Mucosa of descending colon (tissue), 3 donors: ENCODE data around the gene ATP1A3. TPM values are rescaled to one million over a fixed set of nuclear protein-coding genes. Genes with fewer than 3 reads are reported as not detected.

Experiments
- ATAC-seq: fragments of 200-7000 bp; cut with Tn5 transposase; one replicate; pipeline ENCODE4 v1.9.1; 2020; ENCODE audit warnings: mild to moderate bottlenecking, moderate library complexity
- DNase-seq, 3 donors: peaks; one replicate each; pipeline ENCODE4 v3.0.0-alpha.2; 2020
- H3K36me3 ChIP-seq: fragments of 200-600 bp; one replicate; pipeline ENCODE4 v1.8.0; 2021; ENCODE audit warnings: low read depth, mild to moderate bottlenecking
- H3K4me1 ChIP-seq: fragments of 200-600 bp; one replicate; pipeline ENCODE4 v1.8.0; 2021; ENCODE audit warnings: low read depth, mild to moderate bottlenecking
- H3K4me3 ChIP-seq: fragments of 200-600 bp; one replicate; pipeline ENCODE4 v1.8.0; 2021; ENCODE audit warnings: mild to moderate bottlenecking
- H3K9me3 ChIP-seq: fragments of 200-600 bp; one replicate; pipeline ENCODE4 v1.8.0; 2021; ENCODE audit warnings: mild to moderate bottlenecking
- CTCF ChIP-seq: fragments of 200-600 bp; IDR thresholded peaks from one replicate; pipeline ENCODE4 v1.8.0; 2022; ENCODE audit warnings: antibody characterized with exemption, mild to moderate bottlenecking
- intact Hi-C, 2 donors: fragments of 100-400 bp; cut with DNase I in 1 of 2; cut with micrococcal nuclease in 1 of 2; formaldehyde crosslinking; loops; one replicate each; pipeline versions ENCODE4 v1.11.0 to v1.11.1; 2022; cut with DNase I, micrococcal nuclease
- total RNA-seq, 3 donors: library from RNA; stranded (reverse); fragmentation: NEBNext Ultra II Directional in 2 of 3; extraction: Animal tissue kit (Norgen Biotek cat#: 25700) in 2 of 3; gene quantifications; one replicate each; pipeline versions ENCODE4 v1.2.1 to v1.2.4, GENCODE V29; 2021 to 2023
- donor health status: DM: no; HTN: no; CAD: no; lungs with moderate emphysema.
- donor health status: DM: no; HTN: no; CAD: no.
- donor health status: DM: no; HTN: yes; CAD: no.

Gene ATP1A3
- total RNA-seq, 3 donors from 2014 or later: 8.3 TPM; not detected in 2

- DNase-seq: no peak
- no peaks in the 10 kb centered on the region for H3K36me3 ChIP-seq
- H3K4me1 ChIP-seq: no peaks in the 10 kb centered on the region
- intact Hi-C loops: no loop called here
- no peaks in the 10 kb centered on the region for H3K9me3 ChIP-seq
- no peak for TF ChIP-seq CTCF
- no peak for ATAC-seq
- no peak overlapping the region for H3K4me3 ChIP-seq
These were observed 73.0 kb downstream of the ATP1A3 start for GRCh38 chr19:41920882-41921576.

DNA sequence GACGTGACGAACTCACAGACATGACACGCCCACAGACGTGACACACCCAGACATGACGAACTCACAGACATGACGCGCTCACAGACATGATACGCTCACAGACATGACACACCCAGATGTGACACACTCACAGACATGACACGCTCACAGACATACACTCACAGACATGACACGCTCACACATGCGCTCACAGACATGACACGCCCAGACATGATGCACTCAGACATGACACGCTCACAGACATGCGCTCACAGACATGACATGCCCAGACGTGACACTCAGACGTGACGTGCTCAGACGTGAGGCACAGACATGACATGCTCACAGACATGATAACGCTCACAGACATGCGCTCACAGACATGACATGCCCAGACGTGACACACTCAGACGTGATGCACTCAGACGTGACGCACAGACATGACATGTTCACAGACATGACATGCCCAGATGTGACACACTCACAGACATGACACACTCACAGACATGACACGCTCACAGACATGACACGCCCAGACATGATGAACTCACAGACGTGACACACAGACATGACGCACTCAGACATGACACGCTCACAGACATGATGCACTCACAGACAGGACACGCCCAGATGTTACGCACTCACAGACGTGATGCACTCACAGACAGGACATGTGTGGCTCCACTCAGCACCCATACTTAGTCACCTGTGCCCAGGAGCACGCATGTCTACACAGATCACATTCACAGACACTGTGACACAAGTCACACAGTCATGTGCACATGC is 73.9 kb downstream of the ATP1A3 start:
- TF ChIP-seq CTCF: no peak
- intact Hi-C loops: no loop called here
- Histone ChIP-seq H3K4me1 (no peaks in the 10 kb centered on the region), H3K9me3 (no peaks in the 10 kb centered on the region), H3K36me3 (no peaks in the 10 kb centered on the region), H3K4me3 (no peak overlapping the region)
- DNase-seq (no peak), ATAC-seq (no peak)

DNA sequence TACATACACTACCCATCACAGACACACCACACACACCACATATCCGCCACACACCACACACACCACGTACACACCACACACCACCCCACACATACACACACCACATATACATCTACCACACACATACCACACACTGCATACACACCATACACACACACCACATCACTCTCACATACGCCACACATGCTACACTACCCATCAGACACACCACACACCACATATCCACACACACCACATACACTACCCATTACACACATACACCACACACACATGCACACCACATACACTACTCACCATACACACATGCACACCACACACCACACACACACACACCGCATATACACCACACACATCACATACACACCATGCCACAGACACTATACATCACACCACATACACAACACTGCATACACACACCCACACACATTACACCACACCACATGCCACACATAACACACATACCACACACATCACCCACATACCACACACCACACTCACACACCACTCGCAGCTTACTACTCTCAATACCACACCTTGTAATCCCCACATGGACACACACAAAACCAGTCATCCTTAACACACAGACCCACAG is 75.3 kb downstream of the ATP1A3 start:
- no peaks in the 10 kb centered on the region for H3K9me3 ChIP-seq
- no peak for ATAC-seq
- no peaks in the 10 kb centered on the region for H3K36me3 ChIP-seq
- DNase-seq: no peak
- intact Hi-C loops: no loop called here
- no peak for TF ChIP-seq CTCF
- H3K4me1 ChIP-seq: no peaks in the 10 kb centered on the region
- no peak overlapping the region for H3K4me3 ChIP-seq

- TF ChIP-seq CTCF: no peak
- no peaks in the 10 kb centered on the region for H3K9me3 ChIP-seq
- H3K4me3 ChIP-seq: no peak overlapping the region
- H3K4me1 ChIP-seq: peaks cover 3% of the 10 kb centered on the region
- intact Hi-C loops: no loop called here
- ATAC-seq (no peak), DNase-seq (no peak)
- H3K36me3 ChIP-seq: no peaks in the 10 kb centered on the region
These were observed 75.9 kb downstream of the ATP1A3 start for GRCh38 chr19:41918095-41918494.

GRCh38 chr19:41917676-41918075 is 76.4 kb downstream of the ATP1A3 start:
- Histone ChIP-seq H3K4me3 (no peak overlapping the region), H3K4me1 (peaks cover 3% of the 10 kb centered on the region), H3K36me3 (no peaks in the 10 kb centered on the region), H3K9me3 (no peaks in the 10 kb centered on the region)
- TF ChIP-seq CTCF: no peak
- DNase-seq: no peak
- intact Hi-C loops: no loop called here
- no peak for ATAC-seq

Other genes starting within 250 kb of the ATP1A3 start
- 1,000 to 10,000 TPM in 1 of 3 donors, 100 to 1,000 TPM in 2; 249 to 1,767 (median 431) TPM for gene CEACAM6, start 238.7 kb downstream of the ATP1A3 start, total RNA-seq
- gene CEACAM3, start 197.6 kb downstream of the ATP1A3 start, total RNA-seq: 1 to 10 TPM; 2.5 to 4.5 (median 3.9) TPM
- gene LYPD4, start 149.5 kb downstream of the ATP1A3 start, total RNA-seq: not detected
- gene DMRTC2, start 149.2 kb downstream of the ATP1A3 start, total RNA-seq: not detected
- gene RPS19, start 134.0 kb downstream of the ATP1A3 start, total RNA-seq: 1,000 to 10,000 TPM; 1,251 to 1,696 (median 1,572) TPM
- gene CD79A, start 117.0 kb downstream of the ATP1A3 start, total RNA-seq: 1 to 10 TPM; 2.7 to 7.3 (median 3.9) TPM
- gene ARHGEF1, start 111.0 kb downstream of the ATP1A3 start, total RNA-seq: 100 to 1,000 TPM in 1 of 3 donors, 10 to 100 TPM in 2; 84.9 to 125 (median 92.3) TPM
- gene ERFL, start 65.8 kb downstream of the ATP1A3 start, total RNA-seq: 1 to 10 TPM in 1 of 3 donors, under 1 TPM in 2; 0.70 to 1.1 (median 0.98) TPM
- gene RABAC1, start 34.9 kb downstream of the ATP1A3 start, total RNA-seq: 100 to 1,000 TPM; 150 to 160 (median 152) TPM
- 10 to 100 TPM in 1 of 3 donors, 1 to 10 TPM in 1, under 1 TPM in 1; 0.67 to 25.8 (median 2.0) TPM for gene GRIK5, start 76.0 kb upstream of the ATP1A3 start, total RNA-seq
- gene ZNF574, start 81.9 kb upstream of the ATP1A3 start, total RNA-seq: 10 to 100 TPM; 11.2 to 17.5 (median 17.0) TPM
- gene POU2F2, start 138.2 kb upstream of the ATP1A3 start, total RNA-seq: 1 to 10 TPM; 3.9 to 6.8 (median 6.1) TPM
- 10 to 100 TPM; 28.0 to 40.1 (median 35.7) TPM for gene DEDD2, start 223.4 kb upstream of the ATP1A3 start, total RNA-seq
- gene ZNF526, start 226.1 kb upstream of the ATP1A3 start, total RNA-seq: 10 to 100 TPM in 2 of 3 donors, 1 to 10 TPM in 1; 9.9 to 13.4 (median 10.4) TPM
- 10 to 100 TPM; 41.8 to 52.0 (median 46.9) TPM for gene GSK3A, start 248.4 kb upstream of the ATP1A3 start, total RNA-seq